Measurements from ENCODE around the gene ABI3BP.

Gene ABI3BP

DNA sequence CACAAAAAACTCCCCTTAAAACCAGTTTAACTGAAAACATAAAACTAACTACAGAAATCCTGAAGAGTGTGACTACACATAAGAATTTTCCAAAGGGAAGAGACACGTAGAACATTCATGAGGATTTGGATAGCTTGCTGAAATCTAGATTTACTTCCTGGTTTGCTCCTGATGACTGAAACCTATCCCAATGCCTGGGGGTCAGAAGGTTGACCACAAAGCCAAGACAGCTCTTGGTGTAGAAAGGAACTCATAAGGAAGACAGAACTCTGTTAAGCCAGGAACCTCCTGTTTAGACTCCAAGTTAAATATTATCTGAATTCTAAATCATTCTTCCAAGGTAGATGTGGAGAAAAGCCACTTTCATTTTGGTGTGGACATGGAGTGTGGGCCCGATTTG, 191.1 kb downstream of the ABI3BP start:
- no peak overlapping the region for H3K4me3 ChIP-seq
- no peaks in the 10 kb centered on the region for H3K4me1 ChIP-seq
- no peak overlapping the region for H3K27ac ChIP-seq
- intact Hi-C loops (cut with DNase I; ENCODE audit: low total_unique reads) = no loop called here
- peaks cover 0 to 5% (median 0%) of the 10 kb centered on the region in 3 donors for H3K36me3 ChIP-seq
- no peaks in the 10 kb centered on the region for H3K27me3 ChIP-seq
- DNase-seq = no peak
- TF ChIP-seq, protein P1, sequence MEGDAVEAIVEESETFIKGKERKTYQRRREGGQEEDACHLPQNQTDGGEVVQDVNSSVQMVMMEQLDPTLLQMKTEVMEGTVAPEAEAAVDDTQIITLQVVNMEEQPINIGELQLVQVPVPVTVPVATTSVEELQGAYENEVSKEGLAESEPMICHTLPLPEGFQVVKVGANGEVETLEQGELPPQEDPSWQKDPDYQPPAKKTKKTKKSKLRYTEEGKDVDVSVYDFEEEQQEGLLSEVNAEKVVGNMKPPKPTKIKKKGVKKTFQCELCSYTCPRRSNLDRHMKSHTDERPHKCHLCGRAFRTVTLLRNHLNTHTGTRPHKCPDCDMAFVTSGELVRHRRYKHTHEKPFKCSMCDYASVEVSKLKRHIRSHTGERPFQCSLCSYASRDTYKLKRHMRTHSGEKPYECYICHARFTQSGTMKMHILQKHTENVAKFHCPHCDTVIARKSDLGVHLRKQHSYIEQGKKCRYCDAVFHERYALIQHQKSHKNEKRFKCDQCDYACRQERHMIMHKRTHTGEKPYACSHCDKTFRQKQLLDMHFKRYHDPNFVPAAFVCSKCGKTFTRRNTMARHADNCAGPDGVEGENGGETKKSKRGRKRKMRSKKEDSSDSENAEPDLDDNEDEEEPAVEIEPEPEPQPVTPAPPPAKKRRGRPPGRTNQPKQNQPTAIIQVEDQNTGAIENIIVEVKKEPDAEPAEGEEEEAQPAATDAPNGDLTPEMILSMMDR (IDR thresholded peaks at IDR 0.05) = no peak
- no peaks in the 10 kb centered on the region for H3K9me3 ChIP-seq

DNA sequence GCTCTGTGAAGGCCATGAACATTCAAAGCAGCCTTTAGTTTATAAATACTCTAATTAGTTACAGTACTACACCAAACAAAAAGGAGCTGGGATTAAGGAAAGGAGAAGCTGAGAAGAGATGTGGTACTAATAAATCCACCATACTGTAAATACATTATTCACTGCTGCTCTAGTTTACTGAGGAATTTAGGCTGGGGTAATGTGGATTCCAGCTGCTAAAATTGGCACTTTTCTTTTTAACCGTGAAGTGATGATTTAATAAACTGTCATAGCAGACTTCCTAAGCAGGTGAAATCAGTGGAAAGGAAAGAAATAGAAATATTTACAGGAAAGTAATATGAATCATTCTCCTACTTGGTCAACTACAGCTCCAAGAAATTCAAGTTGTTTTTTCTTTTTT, 195.2 kb downstream of the ABI3BP start:
- intact Hi-C loops (cut with DNase I; ENCODE audit: low total_unique reads) = no loop called here
- TF ChIP-seq, protein P1 (IDR thresholded peaks at IDR 0.05) = no peak
- DNase-seq = no peak
- H3K9me3 ChIP-seq = no peaks in the 10 kb centered on the region
- no peaks in the 10 kb centered on the region for H3K4me1 ChIP-seq
- no peak overlapping the region for H3K27ac ChIP-seq
- no peaks in the 10 kb centered on the region for H3K36me3 ChIP-seq
- no peak overlapping the region for H3K4me3 ChIP-seq
- H3K27me3 ChIP-seq = no peaks in the 10 kb centered on the region

DNA sequence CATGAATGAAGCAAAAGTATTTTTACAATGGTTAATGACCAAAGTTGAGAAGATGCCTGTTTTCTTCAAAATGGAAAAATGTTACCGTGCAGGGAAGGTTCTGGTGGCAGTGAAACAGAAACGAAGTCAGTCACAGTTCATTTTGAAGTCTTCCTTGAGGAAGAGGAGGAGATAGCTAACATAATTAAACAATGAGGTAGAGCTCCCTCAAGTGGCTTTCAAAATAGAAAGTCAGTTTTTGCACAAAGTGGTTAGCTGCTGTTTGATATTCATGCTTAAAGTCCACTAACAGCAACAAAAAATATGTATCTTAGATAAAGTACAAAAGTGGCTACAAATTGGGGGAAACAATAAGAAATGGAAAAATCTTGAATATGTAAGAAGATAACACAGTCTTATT, 196.7 kb downstream of the ABI3BP start:
- no peak for DNase-seq
- no peak overlapping the region for H3K4me3 ChIP-seq

DNA sequence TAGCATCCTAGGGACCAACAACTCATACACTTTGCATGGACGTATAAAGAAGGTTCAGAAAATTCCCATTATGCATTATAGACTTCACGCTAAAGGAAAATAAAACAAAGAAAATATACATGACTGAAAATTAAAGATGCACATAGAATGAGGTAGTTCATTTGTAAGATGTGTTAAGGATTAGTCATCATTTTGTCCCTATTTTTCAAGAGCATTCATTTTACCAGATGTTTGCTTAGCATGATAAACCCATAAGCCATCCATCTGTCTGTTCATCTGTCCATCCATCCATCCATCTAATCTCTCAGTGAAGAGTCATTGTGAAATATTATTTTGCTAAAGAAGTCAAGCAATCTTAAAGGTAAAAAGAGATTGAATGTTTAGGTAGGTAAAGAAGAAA, 203.6 kb downstream of the ABI3BP start:
- intact Hi-C loops (cut with DNase I; ENCODE audit: low total_unique reads) = no loop called here
- peaks cover 0 to 15% (median 9%) of the 10 kb centered on the region in 3 donors for H3K36me3 ChIP-seq
- H3K27me3 ChIP-seq = no peaks in the 10 kb centered on the region

More for the DNA sequence above, 196.7 kb downstream of the ABI3BP start:
- H3K36me3 ChIP-seq = no peaks in the 10 kb centered on the region
- H3K4me1 ChIP-seq = no peaks in the 10 kb centered on the region
- TF ChIP-seq, protein P1 (IDR thresholded peaks at IDR 0.05) = peak; percentile 12 to 16
- no peaks in the 10 kb centered on the region for H3K9me3 ChIP-seq
- no peaks in the 10 kb centered on the region for H3K27me3 ChIP-seq
- no peak overlapping the region for H3K27ac ChIP-seq
- intact Hi-C loops (cut with DNase I; ENCODE audit: low total_unique reads) = no loop called here

DNA sequence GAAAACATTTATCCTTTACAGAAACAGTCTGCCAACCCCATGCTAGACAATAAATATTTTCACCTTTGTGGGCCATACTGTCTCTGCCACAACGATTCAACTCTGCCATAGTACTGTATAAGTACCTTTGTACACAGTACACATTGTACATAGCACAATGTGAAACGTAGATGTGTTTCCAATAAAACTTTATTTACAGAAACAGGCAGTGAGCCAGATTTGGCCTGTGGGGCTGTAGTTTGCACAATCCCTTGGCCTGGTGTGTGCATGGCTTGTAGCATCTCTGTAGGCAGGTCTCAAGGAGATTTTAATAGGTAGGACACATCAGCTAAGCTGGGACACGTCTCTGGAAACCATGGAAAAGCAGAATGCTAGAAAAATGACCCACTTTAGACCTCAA, 209.6 kb downstream of the ABI3BP start:
- H3K9me3 ChIP-seq = peaks cover 0 to 15% (median 0%) of the 10 kb centered on the region in 3 donors
- no peak overlapping the region for H3K27ac ChIP-seq
- H3K36me3 ChIP-seq = peaks cover 0 to 18% (median 9%) of the 10 kb centered on the region in 3 donors
- H3K27me3 ChIP-seq = no peaks in the 10 kb centered on the region
- intact Hi-C loops (cut with DNase I; ENCODE audit: low total_unique reads) = no loop called here
- DNase-seq = no peak
- TF ChIP-seq, protein P1 (IDR thresholded peaks at IDR 0.05) = no peak
- H3K4me1 ChIP-seq = peaks cover 0 to 13% (median 5%) of the 10 kb centered on the region in 4 donors
- no peak overlapping the region for H3K4me3 ChIP-seq

More for the DNA sequence above, 203.6 kb downstream of the ABI3BP start:
- Histone ChIP-seq H3K9me3 (peaks cover 0 to 15% (median 0%) of the 10 kb centered on the region in 3 donors), H3K4me3 (no peak overlapping the region), H3K4me1 (no peaks in the 10 kb centered on the region), H3K27ac (no peak overlapping the region)
- DNase-seq = no peak
- TF ChIP-seq, protein P1 (IDR thresholded peaks at IDR 0.05) = no peak

DNA sequence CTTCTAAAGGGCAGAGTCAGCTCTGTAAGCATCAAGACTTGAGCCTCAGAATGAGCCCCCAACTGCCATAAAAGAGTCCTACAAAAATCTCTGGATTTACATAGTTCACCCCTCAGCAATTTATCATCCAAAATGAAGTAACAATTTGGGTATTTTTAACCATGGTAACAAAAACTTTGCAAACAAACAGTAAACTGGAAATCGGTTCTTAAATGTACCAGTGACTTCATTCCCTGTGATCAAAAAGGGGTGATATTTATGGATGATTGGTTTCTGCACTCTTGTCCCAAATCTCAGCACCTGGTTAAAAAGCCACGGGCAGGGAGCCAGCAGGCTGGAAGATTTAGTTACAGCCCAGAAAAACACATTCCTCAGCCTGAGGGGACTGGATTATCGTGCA, 210.3 kb downstream of the ABI3BP start:
- TF ChIP-seq, protein P1 (IDR thresholded peaks at IDR 0.05) = no peak
- peaks cover 0 to 15% (median 0%) of the 10 kb centered on the region in 3 donors for H3K9me3 ChIP-seq
- no peak overlapping the region for H3K27ac ChIP-seq
- DNase-seq = no peak
- intact Hi-C loops (cut with DNase I; ENCODE audit: low total_unique reads) = no loop called here
- H3K4me1 ChIP-seq = peaks cover 0 to 13% (median 5%) of the 10 kb centered on the region in 4 donors
- peaks cover 5 to 25% (median 9%) of the 10 kb centered on the region in 3 donors for H3K36me3 ChIP-seq
- no peaks in the 10 kb centered on the region for H3K27me3 ChIP-seq
- H3K4me3 ChIP-seq = no peak overlapping the region
